ENCODE results near the gene ZNHIT1. TPM values are rescaled to one million over a fixed set of nuclear protein-coding genes. Genes with fewer than 3 reads are reported as not detected.

Gene ZNHIT1
- total and polyA plus RNA-seq, 4 donors: 52.7 to 149 (median 92.4) TPM

GRCh38 chr7:101235522-101235921 is 17.6 kb downstream of the ZNHIT1 start:
- H3K27ac ChIP-seq (ENCODE audit: low read depth in 1 of 2, low read length in 2 of 2): no peak overlapping the region
- H3K9ac ChIP-seq (ENCODE audit: low read depth in 1 of 2, low read length in 2 of 2): no peak overlapping the region
- WGBS: 71% methylated on average over 9 of the region's 9 CpGs
- no peak for DNase-seq (ENCODE audit: low spot score)
- H3K4me3 ChIP-seq (ENCODE audit: low read depth in 1 of 3, low read length in 3 of 3): no peak overlapping the region
- no peaks in the 10 kb centered on the region for H3K9me3 ChIP-seq (ENCODE audit: control insufficient read depth in 4 of 4, low read length in 3 of 4)
- H3K27me3 ChIP-seq (ENCODE audit: control insufficient read depth in 4 of 4, insufficient read depth in 4 of 4, low read length in 3 of 4): no peaks in the 10 kb centered on the region
- TF ChIP-seq CTCF (IDR thresholded peaks at IDR 0.05; ENCODE audit: low read depth, low read length, missing input control): no peak
- no peak for TF ChIP-seq FOXA1 (IDR thresholded peaks at IDR 0.05)
- TF ChIP-seq RAD21 (IDR thresholded peaks at IDR 0.05): no peak
- no peak for TF ChIP-seq HNF4A (conservative IDR thresholded peaks at IDR 0.05)
- TF ChIP-seq FOXA2 (IDR thresholded peaks at IDR 0.05): no peak
- no peak for TF ChIP-seq MAX (IDR thresholded peaks at IDR 0.05)
- TF ChIP-seq REST (IDR thresholded peaks at IDR 0.05): no peak
- H3K36me3 ChIP-seq (ENCODE audit: control insufficient read depth in 4 of 4, insufficient read depth in 3 of 4, low read depth in 1 of 4, low read length in 3 of 4): peaks cover 0 to 5% (median 2%) of the 10 kb centered on the region in 4 donors
- peaks cover 21 to 55% (median 35%) of the 10 kb centered on the region in 4 donors for H3K4me1 ChIP-seq (ENCODE audit: control insufficient read depth in 4 of 4, insufficient read depth in 4 of 4, low read length in 3 of 4)

GRCh38 chr7:101236292-101236835 is 18.4 kb downstream of the ZNHIT1 start:
- DNase-seq (ENCODE audit: low spot score): no peak
- TF ChIP-seq HNF4G (IDR thresholded peaks at IDR 0.05) (no peak), ZBTB33 (IDR thresholded peaks at IDR 0.05) (no peak), YY1 (IDR thresholded peaks at IDR 0.05) (no peak), EGR1 (IDR thresholded peaks at IDR 0.05; ENCODE audit: low read depth in 2 of 2) (no peak)
- Histone ChIP-seq H3K9me3 (ENCODE audit: control insufficient read depth in 4 of 4, low read length in 3 of 4) (no peaks in the 10 kb centered on the region), H3K36me3 (ENCODE audit: control insufficient read depth in 4 of 4, insufficient read depth in 3 of 4, low read depth in 1 of 4, low read length in 3 of 4) (peaks cover 0 to 6% (median 4%) of the 10 kb centered on the region in 4 donors), H3K27ac (ENCODE audit: low read depth in 1 of 2, low read length in 2 of 2) (peak overlapping the region in 1 of 2 donors; percentile 4), H3K27me3 (ENCODE audit: control insufficient read depth in 4 of 4, insufficient read depth in 4 of 4, low read length in 3 of 4) (no peaks in the 10 kb centered on the region), H3K4me1 (ENCODE audit: control insufficient read depth in 4 of 4, insufficient read depth in 4 of 4, low read length in 3 of 4) (peaks cover 18 to 48% (median 29%) of the 10 kb centered on the region in 4 donors), H3K4me3 (ENCODE audit: low read depth in 1 of 3, low read length in 3 of 3) (no peak overlapping the region), H3K9ac (ENCODE audit: low read depth in 1 of 2, low read length in 2 of 2) (no peak overlapping the region)
- WGBS: 76% methylated on average over 21 of the region's 21 CpGs

All from liver (tissue), 9 donors.